GM21390 (cell line): ENCODE measurements around the gene PAPPA.

Source experiments
- ATAC-seq: cut with Tn5 transposase; IDR thresholded peaks from one replicate; pipeline ENCODE4 v1.9.1; 2021; ENCODE audit not compliant: unreplicated experiment

Gene PAPPA

GRCh38 chr9:116152941-116153764 is 438 bp upstream of the PAPPA start:
- ATAC-seq, result no peak

GRCh38 chr9:116154334-116154975 is 864 bp downstream of the PAPPA start:
- no peak for ATAC-seq

GRCh38 chr9:116154976-116155697 is 1.5 kb downstream of the PAPPA start:
- ATAC-seq, result no peak

- ATAC-seq, result no peak
Observed at GRCh38 chr9:116155698-116156039, 2.1 kb downstream of the PAPPA start.

- no peak for ATAC-seq
Observed at GRCh38 chr9:116156621-116157314, 3.2 kb downstream of the PAPPA start.

GRCh38 chr9:116157436-116158138 is 4.0 kb downstream of the PAPPA start:
- ATAC-seq, result no peak

- ATAC-seq, result no peak
Observed at GRCh38 chr9:116160676-116161571, 7.3 kb downstream of the PAPPA start.

- ATAC-seq, result no peak
Observed at GRCh38 chr9:116162241-116162781, 8.7 kb downstream of the PAPPA start.

- ATAC-seq, result no peak
Observed at GRCh38 chr9:116163293-116164055, 9.9 kb downstream of the PAPPA start.

GRCh38 chr9:116165912-116166311 is 12.3 kb downstream of the PAPPA start:
- no peak for ATAC-seq

- ATAC-seq, result no peak
Observed at GRCh38 chr9:116166713-116167112, 13.1 kb downstream of the PAPPA start.

GRCh38 chr9:116168231-116168630 is 14.6 kb downstream of the PAPPA start:
- no peak for ATAC-seq

- no peak for ATAC-seq
Observed at GRCh38 chr9:116172216-116172615, 18.6 kb downstream of the PAPPA start.

- ATAC-seq, result no peak
Observed at GRCh38 chr9:116174347-116174746, 20.8 kb downstream of the PAPPA start.

- ATAC-seq, result no peak
Observed at GRCh38 chr9:116175614-116176013, 22.0 kb downstream of the PAPPA start.

- no peak for ATAC-seq
Observed at GRCh38 chr9:116178481-116179211, 25.1 kb downstream of the PAPPA start.

- ATAC-seq, result no peak
Observed at GRCh38 chr9:116179568-116179967, 26.0 kb downstream of the PAPPA start.
